ENCODE results near the gene SLC34A1. TPM values are rescaled to one million over a fixed set of nuclear protein-coding genes. Genes with fewer than 3 reads are reported as not detected.

SLC34A1 gene
- total and polyA plus RNA-seq, 2 of the 13 experiments (the other 11 are each of a cell fraction or from before 2014, with no cell fraction given), result 0.03 to 0.20 TPM

DNA sequence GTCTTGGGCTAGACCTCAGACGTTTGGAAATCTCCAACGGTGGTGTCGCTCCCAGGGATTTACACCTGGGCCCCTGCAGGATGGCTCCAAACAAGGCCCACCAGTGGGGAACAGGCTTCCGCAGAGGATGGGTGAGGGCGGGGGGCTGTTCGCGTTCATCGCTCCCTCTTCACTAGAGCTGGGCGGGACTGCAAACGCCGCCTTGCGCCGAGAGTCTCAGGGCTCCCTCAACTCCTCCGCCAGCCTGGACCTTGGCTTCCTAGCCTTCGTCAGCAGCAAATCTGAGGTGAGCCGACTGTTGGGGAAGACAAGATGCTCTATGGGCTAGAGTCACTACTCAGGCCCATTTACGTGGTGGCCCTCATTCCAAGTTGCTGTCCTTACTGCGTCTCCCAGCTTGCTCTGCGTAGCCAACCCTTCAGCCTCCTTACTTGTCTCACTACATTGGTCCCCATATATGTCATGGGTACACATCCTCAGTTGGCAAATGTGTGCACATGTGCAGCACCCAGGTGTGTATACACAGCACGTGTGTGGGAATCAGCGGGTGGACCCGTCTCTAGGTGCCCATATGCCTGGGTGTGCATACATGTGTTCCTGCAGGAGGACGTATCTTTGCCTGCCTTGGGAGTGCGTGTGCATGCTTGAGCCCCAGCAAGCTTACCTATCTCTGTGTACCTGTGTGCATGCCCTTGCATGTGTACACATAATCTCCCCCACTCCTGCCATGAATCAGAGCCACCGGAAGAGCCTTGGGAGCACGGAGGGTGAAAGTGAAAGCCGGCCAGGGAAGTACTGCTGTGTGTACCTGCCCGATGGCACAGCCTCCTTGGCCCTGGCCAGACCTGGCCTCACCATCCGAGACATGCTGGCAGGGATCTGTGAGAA lies 16.0 kb upstream of the SLC34A1 start:
- peaks cover 85% of the 10 kb centered on the region for H3K4me1 ChIP-seq (ENCODE audit: insufficient read depth, low read length)
- DNase-seq (ENCODE audit: low spot score) (no peak), FAIRE-seq (no peak), ATAC-seq (no peak)
- no peak overlapping the region for H2AFZ ChIP-seq (ENCODE audit: low read length)
- H3K9me3 ChIP-seq (ENCODE audit: low read length), result no peaks in the 10 kb centered on the region
- no peak overlapping the region for H3K4me3 ChIP-seq (replicated peaks in 1 of 3; ENCODE audit: insufficient read depth in 1 of 3, low read depth in 2 of 3, low read length in 3 of 3)
- no peak overlapping the region for H3K4me2 ChIP-seq (ENCODE audit: low read depth, low read length)
- 0 out of 5 replicates have a peak, but pooled peaks cover 0 to 4% of the 10 kb centered on the region in 2 experiments for H3K36me3 ChIP-seq (replicated peaks in 1 of 2; ENCODE audit: control insufficient read depth in 1 of 2, insufficient read depth in 2 of 2, low read length in 2 of 2)
- intact Hi-C loops (cut with micrococcal nuclease; ENCODE audit: unreplicated experiment), result loop anchor here (5.0 kb wide), 1 partner anchor 51 kb away; no protein-coding TSS in a partner anchor
- in situ Hi-C loops (cut with HindIII; ENCODE audit: extremely low pct_ligation_motif_present, low pct_unique_long_range_greater_than_20kb), result loop anchor here (25.0 kb wide), 1 partner anchor 831 kb away; the partner anchor contains the start of genes CDHR2 and RNF44
- no peaks in the 10 kb centered on the region for H4K20me1 ChIP-seq (ENCODE audit: insufficient read depth, low read length)
- no peak overlapping the region for H3K9ac ChIP-seq (ENCODE audit: insufficient read depth, low read depth, low read length)
- H3K79me2 ChIP-seq (ENCODE audit: insufficient read depth, low read length), result peaks cover 8% of the 10 kb centered on the region
- no peak for TF ChIP-seq NFE2L2 (IDR thresholded peaks at IDR 0.05; ENCODE audit: low read length)
- no peak for TF ChIP-seq PAX8 (CRISPR knock-in tag; IDR thresholded peaks at IDR 0.05; ENCODE audit: borderline replicate concordance)
- TF ChIP-seq KLF12 (CRISPR knock-in tag; IDR thresholded peaks at IDR 0.05; ENCODE audit: borderline replicate concordance), result no peak
- TF ChIP-seq, protein P1, sequence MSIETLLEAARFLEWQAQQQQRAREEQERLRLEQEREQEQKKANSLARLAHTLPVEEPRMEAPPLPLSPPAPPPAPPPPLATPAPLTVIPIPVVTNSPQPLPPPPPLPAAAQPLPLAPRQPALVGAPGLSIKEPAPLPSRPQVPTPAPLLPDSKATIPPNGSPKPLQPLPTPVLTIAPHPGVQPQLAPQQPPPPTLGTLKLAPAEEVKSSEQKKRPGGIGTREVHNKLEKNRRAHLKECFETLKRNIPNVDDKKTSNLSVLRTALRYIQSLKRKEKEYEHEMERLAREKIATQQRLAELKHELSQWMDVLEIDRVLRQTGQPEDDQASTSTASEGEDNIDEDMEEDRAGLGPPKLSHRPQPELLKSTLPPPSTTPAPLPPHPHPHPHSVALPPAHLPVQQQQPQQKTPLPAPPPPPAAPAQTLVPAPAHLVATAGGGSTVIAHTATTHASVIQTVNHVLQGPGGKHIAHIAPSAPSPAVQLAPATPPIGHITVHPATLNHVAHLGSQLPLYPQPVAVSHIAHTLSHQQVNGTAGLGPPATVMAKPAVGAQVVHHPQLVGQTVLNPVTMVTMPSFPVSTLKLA (IDR thresholded peaks at IDR 0.05), result 0 out of 2 replicates have a peak, but pooled peaks have one; percentile 11
- TF ChIP-seq, protein P2, sequence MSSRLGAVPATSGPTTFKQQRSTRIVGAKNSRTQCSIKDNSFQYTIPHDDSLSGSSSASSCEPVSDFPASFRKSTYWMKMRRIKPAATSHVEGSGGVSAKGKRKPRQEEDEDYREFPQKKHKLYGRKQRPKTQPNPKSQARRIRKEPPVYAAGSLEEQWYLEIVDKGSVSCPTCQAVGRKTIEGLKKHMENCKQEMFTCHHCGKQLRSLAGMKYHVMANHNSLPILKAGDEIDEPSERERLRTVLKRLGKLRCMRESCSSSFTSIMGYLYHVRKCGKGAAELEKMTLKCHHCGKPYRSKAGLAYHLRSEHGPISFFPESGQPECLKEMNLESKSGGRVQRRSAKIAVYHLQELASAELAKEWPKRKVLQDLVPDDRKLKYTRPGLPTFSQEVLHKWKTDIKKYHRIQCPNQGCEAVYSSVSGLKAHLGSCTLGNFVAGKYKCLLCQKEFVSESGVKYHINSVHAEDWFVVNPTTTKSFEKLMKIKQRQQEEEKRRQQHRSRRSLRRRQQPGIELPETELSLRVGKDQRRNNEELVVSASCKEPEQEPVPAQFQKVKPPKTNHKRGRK (CRISPR knock-in tag; IDR thresholded peaks at IDR 0.05), result no peak
- no peak overlapping the region for H3K27ac ChIP-seq (ENCODE audit: extremely low read length, insufficient read depth, low read length)
- H3K27me3 ChIP-seq (ENCODE audit: control insufficient read depth in 1 of 2, insufficient read depth in 2 of 2, low read length in 2 of 2), result no peaks in the 10 kb centered on the region; a peak in 1 of 5 replicates
- ChIA-PET POLR2A (interaction anchor here (0.8 to 7.9 kb wide), 5 partner anchors 11 to 106 kb away, joined by 3 to 239 read pairs (median 41); partner anchors contain the start of gene LMAN2), CTCF (ENCODE audit: low intra/inter-chr PET ratio, low total read pairs) (no interaction called here)
- WGBS (ENCODE audit: low lambda C conversion rate), result 96% methylated on average over 27 of the region's 29 CpGs
- no TSS peak for BruUV-seq (replicated peaks)
